LNCAP (cell line): ENCODE results near the gene ITGB1.

ENCODE experiments used
- TF ChIP-seq, protein P1 (sequence below): fragments of 450-650 bp; IDR thresholded peaks from 2 replicates; pipeline ENCODE4 v1.5.1; 2017; ENCODE audit warnings: mild to moderate bottlenecking

ITGB1 gene

DNA sequence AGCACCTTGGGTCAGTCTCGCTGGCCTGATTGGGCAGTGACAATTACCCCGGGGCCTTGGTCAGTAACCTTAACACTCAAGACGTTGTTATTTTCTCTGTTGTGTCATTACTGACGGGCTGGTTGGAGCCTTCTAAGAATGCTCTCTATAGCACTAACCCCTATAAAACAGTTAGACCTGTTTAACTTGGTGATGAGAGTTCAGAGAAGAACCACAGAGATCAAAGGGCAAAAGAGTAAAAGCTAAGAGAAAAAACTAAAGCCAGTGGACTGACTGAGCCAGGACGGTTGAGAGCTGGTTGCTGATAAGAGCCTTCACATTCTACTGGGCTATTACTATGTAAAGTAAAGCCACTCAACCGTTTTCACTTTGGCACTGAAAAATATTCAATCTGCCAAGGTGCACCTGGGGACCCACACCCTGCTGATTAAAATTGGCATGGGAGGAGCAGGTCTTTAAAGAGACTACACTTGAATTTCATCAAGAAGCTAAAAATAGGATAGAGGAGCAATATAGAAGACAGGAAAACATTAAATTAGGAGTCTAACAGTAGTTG is 13.6 kb upstream of the ITGB1 start:
- TF ChIP-seq, protein P1, sequence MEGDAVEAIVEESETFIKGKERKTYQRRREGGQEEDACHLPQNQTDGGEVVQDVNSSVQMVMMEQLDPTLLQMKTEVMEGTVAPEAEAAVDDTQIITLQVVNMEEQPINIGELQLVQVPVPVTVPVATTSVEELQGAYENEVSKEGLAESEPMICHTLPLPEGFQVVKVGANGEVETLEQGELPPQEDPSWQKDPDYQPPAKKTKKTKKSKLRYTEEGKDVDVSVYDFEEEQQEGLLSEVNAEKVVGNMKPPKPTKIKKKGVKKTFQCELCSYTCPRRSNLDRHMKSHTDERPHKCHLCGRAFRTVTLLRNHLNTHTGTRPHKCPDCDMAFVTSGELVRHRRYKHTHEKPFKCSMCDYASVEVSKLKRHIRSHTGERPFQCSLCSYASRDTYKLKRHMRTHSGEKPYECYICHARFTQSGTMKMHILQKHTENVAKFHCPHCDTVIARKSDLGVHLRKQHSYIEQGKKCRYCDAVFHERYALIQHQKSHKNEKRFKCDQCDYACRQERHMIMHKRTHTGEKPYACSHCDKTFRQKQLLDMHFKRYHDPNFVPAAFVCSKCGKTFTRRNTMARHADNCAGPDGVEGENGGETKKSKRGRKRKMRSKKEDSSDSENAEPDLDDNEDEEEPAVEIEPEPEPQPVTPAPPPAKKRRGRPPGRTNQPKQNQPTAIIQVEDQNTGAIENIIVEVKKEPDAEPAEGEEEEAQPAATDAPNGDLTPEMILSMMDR, result no peak

DNA sequence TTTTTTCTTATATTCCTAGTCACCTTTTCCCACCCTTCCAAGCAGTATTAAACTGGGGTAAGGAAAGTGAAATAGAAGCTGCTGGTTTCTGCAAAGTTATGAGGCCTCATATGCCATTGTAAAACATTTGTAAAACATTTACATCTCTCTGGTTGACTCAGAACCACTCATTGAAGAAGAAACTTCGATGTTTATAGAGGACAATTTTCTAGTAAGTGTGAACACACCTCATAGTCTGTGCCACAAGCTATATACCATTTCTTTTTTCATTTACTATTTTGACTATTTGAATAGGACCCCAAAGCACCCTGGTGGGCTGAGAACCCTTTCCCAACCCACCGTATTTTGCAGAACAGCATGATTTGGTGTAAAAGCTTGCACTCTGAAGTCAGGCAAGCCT is 12.9 kb upstream of the ITGB1 start:
- TF ChIP-seq, protein P1, result no peak

DNA sequence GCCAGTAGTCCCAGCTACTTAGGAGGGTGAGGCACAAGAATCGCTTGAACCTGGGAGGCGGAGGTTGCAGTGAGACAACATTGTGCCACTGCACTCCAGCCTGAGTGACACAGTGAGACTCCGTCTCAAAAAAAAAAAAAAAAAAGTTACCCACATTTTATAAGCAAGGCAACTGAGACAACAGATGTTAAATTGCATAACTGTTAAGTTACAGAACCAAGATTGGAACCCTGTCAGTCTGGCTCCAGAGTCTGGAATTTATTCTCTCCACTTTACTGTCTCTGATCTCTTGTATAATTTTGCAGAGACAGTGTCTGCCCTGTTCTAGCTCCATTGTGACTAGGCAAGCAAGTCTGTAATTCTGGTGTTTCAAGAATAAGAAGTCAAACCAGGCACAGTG is 6.2 kb upstream of the ITGB1 start:
- TF ChIP-seq, protein P1, result no peak

DNA sequence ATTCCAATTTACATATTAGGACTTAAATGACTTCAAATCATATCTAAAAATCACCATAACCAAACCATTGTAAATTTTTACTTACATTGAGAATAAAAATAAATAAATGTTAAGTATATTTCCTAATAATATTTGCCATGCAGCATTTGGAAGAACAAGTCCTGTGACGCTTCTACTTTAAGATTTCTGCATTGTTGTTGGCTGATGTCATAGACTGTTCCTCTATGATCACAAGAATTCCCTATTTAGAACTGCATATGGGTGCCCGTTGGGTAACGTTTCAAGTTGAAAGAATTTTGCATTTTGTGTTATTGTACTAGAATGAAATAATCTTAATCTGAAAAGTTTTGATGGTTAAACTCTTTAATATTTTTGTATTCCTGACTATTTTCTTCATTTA is 5.1 kb upstream of the ITGB1 start:
- TF ChIP-seq, protein P1, result no peak

DNA sequence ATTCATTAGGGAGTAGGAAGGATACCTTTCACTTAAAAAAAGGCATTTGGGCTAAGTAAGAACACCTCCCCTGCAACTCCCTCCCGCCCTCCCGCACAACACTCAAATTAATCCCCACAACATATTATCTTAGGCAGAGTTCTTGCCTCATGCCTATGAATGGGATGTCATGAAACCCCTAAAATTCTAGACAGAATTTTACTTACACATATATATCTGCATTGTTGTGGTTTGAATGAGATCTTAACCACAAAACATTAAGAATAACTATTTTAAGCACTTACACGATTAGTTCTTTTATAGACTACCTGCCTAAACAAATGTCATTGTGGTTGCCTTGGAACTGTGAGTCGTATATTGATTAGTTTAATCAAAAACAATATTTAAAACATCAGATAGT is 4.5 kb upstream of the ITGB1 start:
- TF ChIP-seq, protein P1, result no peak

DNA sequence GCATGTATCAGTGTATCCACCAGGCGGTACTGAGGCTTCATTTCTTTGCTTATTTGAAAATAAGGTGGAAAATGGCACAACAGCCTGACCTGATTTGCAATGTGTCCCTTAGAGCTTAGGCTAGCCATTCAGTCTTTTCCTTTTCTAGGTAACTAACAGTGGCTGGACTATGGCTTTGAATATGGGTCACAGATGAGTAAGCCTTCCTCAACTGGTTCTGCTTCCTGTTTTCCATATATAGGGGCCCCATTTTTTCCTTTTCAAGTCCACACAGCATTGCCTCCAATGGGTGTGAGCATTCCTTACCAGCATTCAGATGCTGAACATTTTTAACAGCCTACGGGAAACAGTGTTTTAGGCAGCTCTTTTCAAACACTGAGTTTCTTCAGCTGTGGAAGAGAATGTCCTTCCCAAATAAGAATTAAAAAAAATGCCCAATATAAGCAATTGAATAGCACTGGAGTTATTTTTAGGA is 3.9 kb upstream of the ITGB1 start:
- TF ChIP-seq, protein P1, result no peak

DNA sequence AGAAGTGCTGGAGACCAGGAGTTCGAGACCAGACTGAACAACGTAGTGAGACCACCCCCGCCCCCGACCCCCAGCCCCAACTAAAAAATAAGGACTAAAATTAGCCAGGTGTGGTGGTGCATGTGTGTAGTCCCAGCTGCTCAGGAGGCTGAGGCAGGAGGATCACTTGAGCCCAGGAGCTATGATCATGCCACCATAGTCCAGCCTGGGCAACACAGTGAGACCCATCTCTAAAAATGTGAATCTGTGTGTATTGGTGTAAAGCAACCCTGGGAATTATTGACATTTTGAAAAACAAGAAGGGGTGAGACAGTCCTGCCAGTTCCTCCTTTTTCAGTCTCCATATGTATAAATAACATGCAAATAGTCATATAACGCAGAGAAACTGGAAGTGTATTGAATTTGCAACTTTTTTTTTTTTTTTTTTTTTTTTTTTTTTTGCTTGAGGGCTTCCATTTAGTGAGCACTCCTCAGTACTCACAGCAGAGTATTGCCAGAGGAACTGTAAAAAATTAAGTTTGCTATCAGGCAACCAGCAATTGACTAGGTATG is 3.4 kb upstream of the ITGB1 start:
- TF ChIP-seq, protein P1, result no peak

DNA sequence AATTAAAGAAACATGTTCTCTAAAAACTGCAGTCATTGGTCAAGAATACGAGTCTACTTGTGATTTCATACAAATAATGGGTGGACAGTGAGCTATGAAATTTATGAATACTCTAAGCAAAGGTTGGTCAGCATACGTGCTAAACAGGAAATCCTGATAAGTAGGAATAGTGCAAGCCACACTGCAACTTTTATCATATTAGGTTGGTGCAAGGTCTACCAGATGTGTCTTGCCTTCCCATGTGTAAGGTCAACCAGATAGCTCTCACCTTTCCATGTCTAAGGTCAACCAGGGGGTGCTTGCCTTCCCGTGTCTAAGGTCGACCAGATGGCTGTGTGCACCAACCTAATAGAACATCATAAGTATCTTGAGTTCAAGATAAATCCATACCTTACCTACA is 2.0 kb upstream of the ITGB1 start:
- TF ChIP-seq, protein P1, result no peak
